Liver (tissue), 9 donors: ENCODE results near the gene STXBP6. TPM values are rescaled to one million over a fixed set of nuclear protein-coding genes. Genes with fewer than 3 reads are reported as not detected.

Source experiments
- DNase-seq: peaks from one replicate; pipeline ENCODE4 v3.0.0-alpha.2; 2017; ENCODE audit warnings: low spot score
- H3K27ac ChIP-seq, 2 donors: one replicate each; pipeline ENCODE4 v1.7.0; 2013; ENCODE audit warnings: inconsistent platforms in 2 of 2, low read length in 2 of 2, control low read depth in 1 of 2, low read depth in 1 of 2, mild to moderate bottlenecking in 1 of 2
- H3K27me3 ChIP-seq, 4 donors: one replicate each; pipeline versions ENCODE4 v1.6.1 to v1.7.0; 2013; ENCODE audit warnings: low read length in 3 of 4, inconsistent platforms in 1 of 4, mild to moderate bottlenecking in 1 of 4, moderate library complexity in 1 of 4; ENCODE audit not compliant: control insufficient read depth in 4 of 4, insufficient read depth in 4 of 4
- H3K36me3 ChIP-seq, 4 donors: one replicate each; pipeline versions ENCODE4 v1.6.1 to v1.7.0; 2013; ENCODE audit warnings: low read length in 3 of 4, mild to moderate bottlenecking in 3 of 4, low read depth in 1 of 4, moderate library complexity in 1 of 4; ENCODE audit not compliant: control insufficient read depth in 4 of 4, insufficient read depth in 3 of 4
- H3K4me1 ChIP-seq, 4 donors: one replicate each; pipeline versions ENCODE4 v1.6.1 to v1.7.0; 2013; ENCODE audit warnings: low read length in 3 of 4, mild to moderate bottlenecking in 3 of 4, moderate library complexity in 1 of 4; ENCODE audit not compliant: control insufficient read depth in 4 of 4, insufficient read depth in 4 of 4
- H3K4me3 ChIP-seq, 3 donors: one replicate each; pipeline versions ENCODE4 v1.6.1 to v1.7.0; 2013; ENCODE audit warnings: low read length in 3 of 3, control low read depth in 1 of 3, low read depth in 1 of 3, mild to moderate bottlenecking in 1 of 3
- H3K9ac ChIP-seq, 2 donors: one replicate each; pipeline ENCODE4 v1.7.0; 2013; ENCODE audit warnings: low read length in 2 of 2, mild to moderate bottlenecking in 2 of 2, moderate library complexity in 2 of 2, control low read depth in 1 of 2, low read depth in 1 of 2
- H3K9me3 ChIP-seq, 4 donors: one replicate each; pipeline versions ENCODE4 v1.6.1 to v1.7.0; 2013; ENCODE audit warnings: low read length in 3 of 4; ENCODE audit not compliant: control insufficient read depth in 4 of 4
- ATF3 ChIP-seq: IDR thresholded peaks from 2 replicates; pipeline ENCODE4 v1.6.1; 2016; ENCODE audit warnings: antibody characterized with exemption
- CTCF ChIP-seq: fragments of 150-350 bp; IDR thresholded peaks from 2 replicates; pipeline ENCODE4 v1.5.1; 2017; ENCODE audit warnings: improper control_type of control experiment, low read depth, low read length; ENCODE audit not compliant: missing input control
- FOXA1 ChIP-seq: IDR thresholded peaks from 2 replicates; pipeline ENCODE4 v1.6.1; 2016; ENCODE audit warnings: antibody characterized with exemption
- GABPA ChIP-seq, 2 donors: IDR thresholded peaks in 1 of 2; conservative IDR thresholded peaks in 1 of 2; 2 replicates each; pipeline ENCODE4 v1.6.1; 2016; ENCODE audit warnings: antibody characterized with exemption in 2 of 2, mild to moderate bottlenecking in 1 of 2, moderate library complexity in 1 of 2
- HNF4A ChIP-seq, 2 donors: conservative IDR thresholded peaks; 2 replicates each; pipeline ENCODE4 v1.6.1; 2016; ENCODE audit warnings: antibody characterized with exemption in 2 of 2, mild to moderate bottlenecking in 2 of 2
- HNF4G ChIP-seq: IDR thresholded peaks from 2 replicates; pipeline ENCODE4 v1.6.1; 2016; ENCODE audit warnings: antibody characterized with exemption
- JUND ChIP-seq, 2 donors: IDR thresholded peaks; 2 replicates each; pipeline ENCODE4 v1.6.1; 2016; ENCODE audit warnings: antibody characterized with exemption in 2 of 2
- MAX ChIP-seq: IDR thresholded peaks from 2 replicates; pipeline ENCODE4 v1.6.1; 2016; ENCODE audit warnings: antibody characterized with exemption
- NR2F2 ChIP-seq: IDR thresholded peaks from 2 replicates; pipeline ENCODE4 v1.6.1; 2016; ENCODE audit warnings: antibody characterized with exemption
- RAD21 ChIP-seq, 2 donors: IDR thresholded peaks; 2 replicates each; pipeline ENCODE4 v1.6.1; 2016; ENCODE audit warnings: antibody characterized with exemption in 2 of 2, mild to moderate bottlenecking in 2 of 2
- REST ChIP-seq: IDR thresholded peaks from 2 replicates; pipeline ENCODE4 v1.6.1; 2016; ENCODE audit warnings: antibody characterized with exemption, mild to moderate bottlenecking
- RXRA ChIP-seq, 2 donors: IDR thresholded peaks; 2 replicates each; pipeline ENCODE4 v1.6.1; 2017 to 2018; ENCODE audit warnings: antibody characterized with exemption in 2 of 2, mild to moderate bottlenecking in 1 of 2
- SP1 ChIP-seq: IDR thresholded peaks from 2 replicates; pipeline ENCODE4 v1.6.1; 2018; ENCODE audit warnings: antibody characterized with exemption, mild to moderate bottlenecking
- TAF1 ChIP-seq: conservative IDR thresholded peaks from 2 replicates; pipeline ENCODE4 v1.6.1; 2016; ENCODE audit warnings: antibody characterized with exemption, mild to moderate bottlenecking
- YY1 ChIP-seq: IDR thresholded peaks from 2 replicates; pipeline ENCODE4 v1.6.1; 2016; ENCODE audit warnings: antibody characterized with exemption, mild to moderate bottlenecking
- ZBTB33 ChIP-seq: IDR thresholded peaks from 2 replicates; pipeline ENCODE4 v1.6.1; 2016; ENCODE audit warnings: antibody characterized with exemption
- WGBS: extraction: QIAGEN DNeasy Blood & Tissue Kit; methylation state at CpG from one replicate; pipeline ENCODE4 v1.1.7; 2013; 5-methylcytosine and 5-hydroxymethylcytosine counted together
- polyA plus RNA-seq, 2 donors: library from polyadenylated mRNA; stranded (reverse) in 1 of 2; unstranded in 1 of 2; fragments of 200-250 nt in 1 of 2; fragments of >200 nt in 1 of 2; fragmentation: Nextera tagmentation in 1 of 2; extraction: Ambion mirVana in 1 of 2; gene quantifications; one replicate each; pipeline versions ENCODE4 v1.2.1 to v1.2.3, GENCODE V29; 2013 to 2015
- total RNA-seq, 2 donors: library from RNA; depleted of rRNA; stranded (reverse); fragments of >200 nt; gene quantifications; one replicate each; pipeline ENCODE4 v1.2.3, GENCODE V29; 2014
- donor health status: healthy.
- donor health status: healthy.
- donor health status: healthy.
- donor health status: healthy.
- donor health status: healthy.

Gene STXBP6
- total and polyA plus RNA-seq, 4 donors = 1.4 to 3.8 (median 1.8) TPM

- no peaks in the 10 kb centered on the region for H3K36me3 ChIP-seq
- no peak overlapping the region for H3K9ac ChIP-seq
- no peaks in the 10 kb centered on the region for H3K9me3 ChIP-seq
- no peaks in the 10 kb centered on the region for H3K4me1 ChIP-seq
- no peak overlapping the region for H3K4me3 ChIP-seq
- TF ChIP-seq NR2F2 (no peak), TAF1 (no peak), ZBTB33 (no peak), RXRA (IDR thresholded peaks at IDR 0.05) (no peak), HNF4G (no peak), CTCF (no peak), MAX (no peak), RAD21 (IDR thresholded peaks at IDR 0.05) (no peak), YY1 (no peak), REST (no peak), JUND (IDR thresholded peaks at IDR 0.05) (no peak), GABPA (IDR thresholded peaks at IDR 0.05 in 1 of 2, conservative IDR thresholded peaks at IDR 0.05 in 1 of 2) (no peak), FOXA1 (no peak), HNF4A (conservative IDR thresholded peaks at IDR 0.05) (no peak), ATF3 (no peak), SP1 (no peak)
- 80% methylated on average over 9 of the region's 9 CpGs for WGBS
- no peak for DNase-seq
- H3K27ac ChIP-seq = no peak overlapping the region
- peaks cover 0 to 6% (median 1%) of the 10 kb centered on the region in 4 donors for H3K27me3 ChIP-seq
Measured at GRCh38 chr14:25094171-25094907, 44.4 kb upstream of the STXBP6 start.
